Activated CD8-positive, alpha-beta memory T cell treated with anti-CD3 and anti-CD28 coated beads for 36 hours (primary cell): ENCODE data around the gene CDH13. TPM values are rescaled to one million over a fixed set of nuclear protein-coding genes. Genes with fewer than 3 reads are reported as not detected.

ENCODE experiments used
- CTCF ChIA-PET: fragments of 350-600 bp; sonication (Branson Sonifier 250); formaldehyde crosslinking; loops from one replicate; lab custom pipeline; 2021; ENCODE audit warnings: antibody characterized with exemption; lab: Charles Lee
- POLR2A ChIA-PET: fragments of 350-600 bp; sonication (Branson Sonifier 250); formaldehyde crosslinking; loops from one replicate; lab custom pipeline; 2021; ENCODE audit warnings: antibody characterized with exemption; lab: Charles Lee
- total RNA-seq, 2 experiments: library from RNA; stranded (reverse); gene quantifications; one replicate each; pipeline ENCODE4 v1.2.3, GENCODE V29; 2021

CDH13 gene
- total RNA-seq, 2 experiments from 2014 or later = not detected

- POLR2A ChIA-PET = no interaction called here
- CTCF ChIA-PET = no interaction called here
Observed at GRCh38 chr16:83219285-83219684, 592.5 kb downstream of the CDH13 start.

- POLR2A ChIA-PET = no interaction called here
- CTCF ChIA-PET = no interaction called here
Observed at GRCh38 chr16:83220066-83220465, 593.3 kb downstream of the CDH13 start.

GRCh38 chr16:83224642-83225041 is 597.9 kb downstream of the CDH13 start:
- POLR2A ChIA-PET = no interaction called here
- CTCF ChIA-PET = no interaction called here

GRCh38 chr16:83227336-83227735 is 600.6 kb downstream of the CDH13 start:
- POLR2A ChIA-PET = no interaction called here
- CTCF ChIA-PET = no interaction called here

GRCh38 chr16:83231729-83232128 is 605.0 kb downstream of the CDH13 start:
- POLR2A ChIA-PET = no interaction called here
- CTCF ChIA-PET = no interaction called here

GRCh38 chr16:83233153-83233552 is 606.4 kb downstream of the CDH13 start:
- ChIA-PET CTCF (no interaction called here), POLR2A (no interaction called here)

GRCh38 chr16:83238949-83239691 is 612.4 kb downstream of the CDH13 start:
- CTCF ChIA-PET = no interaction called here
- POLR2A ChIA-PET = no interaction called here

GRCh38 chr16:83244057-83244456 is 617.3 kb downstream of the CDH13 start:
- POLR2A ChIA-PET = interaction anchor here (0.6 kb wide), 1 partner anchor 542 kb away, joined by 3 read pairs; no protein-coding TSS in a partner anchor

GRCh38 chr16:83245061-83245460 is 618.3 kb downstream of the CDH13 start:
- ChIA-PET CTCF (no interaction called here), POLR2A (no interaction called here)

More at GRCh38 chr16:83244057-83244456, 617.3 kb downstream of the CDH13 start:
- CTCF ChIA-PET = no interaction called here

- CTCF ChIA-PET = no interaction called here
- POLR2A ChIA-PET = no interaction called here
Observed at GRCh38 chr16:83247767-83248372, 621.1 kb downstream of the CDH13 start.

- CTCF ChIA-PET = no interaction called here
- POLR2A ChIA-PET = no interaction called here
Observed at GRCh38 chr16:83248735-83249463, 622.1 kb downstream of the CDH13 start.

GRCh38 chr16:83253521-83253920 is 626.8 kb downstream of the CDH13 start:
- POLR2A ChIA-PET = no interaction called here
- CTCF ChIA-PET = no interaction called here

GRCh38 chr16:83258366-83258928 is 631.7 kb downstream of the CDH13 start:
- POLR2A ChIA-PET = no interaction called here

GRCh38 chr16:83266848-83267553 is 640.2 kb downstream of the CDH13 start:
- ChIA-PET POLR2A (no interaction called here), CTCF (no interaction called here)

More at GRCh38 chr16:83258366-83258928, 631.7 kb downstream of the CDH13 start:
- CTCF ChIA-PET = no interaction called here

GRCh38 chr16:83268169-83268568 is 641.4 kb downstream of the CDH13 start:
- CTCF ChIA-PET = interaction anchor here (0.5 kb wide), 1 partner anchor 63 kb away, joined by 4 read pairs; no protein-coding TSS in a partner anchor
- POLR2A ChIA-PET = no interaction called here

GRCh38 chr16:83269048-83269447 is 642.3 kb downstream of the CDH13 start:
- POLR2A ChIA-PET = no interaction called here
- CTCF ChIA-PET = no interaction called here

- POLR2A ChIA-PET = no interaction called here
Observed at GRCh38 chr16:83269541-83269940, 642.8 kb downstream of the CDH13 start.

GRCh38 chr16:83270061-83270460 is 643.3 kb downstream of the CDH13 start:
- ChIA-PET POLR2A (no interaction called here), CTCF (no interaction called here)

More at GRCh38 chr16:83269541-83269940, 642.8 kb downstream of the CDH13 start:
- CTCF ChIA-PET = no interaction called here

- CTCF ChIA-PET = no interaction called here
- POLR2A ChIA-PET = no interaction called here
Observed at GRCh38 chr16:83270640-83271039, 643.9 kb downstream of the CDH13 start.
